Measurements from ENCODE around the gene EIF1AX.

DNA sequence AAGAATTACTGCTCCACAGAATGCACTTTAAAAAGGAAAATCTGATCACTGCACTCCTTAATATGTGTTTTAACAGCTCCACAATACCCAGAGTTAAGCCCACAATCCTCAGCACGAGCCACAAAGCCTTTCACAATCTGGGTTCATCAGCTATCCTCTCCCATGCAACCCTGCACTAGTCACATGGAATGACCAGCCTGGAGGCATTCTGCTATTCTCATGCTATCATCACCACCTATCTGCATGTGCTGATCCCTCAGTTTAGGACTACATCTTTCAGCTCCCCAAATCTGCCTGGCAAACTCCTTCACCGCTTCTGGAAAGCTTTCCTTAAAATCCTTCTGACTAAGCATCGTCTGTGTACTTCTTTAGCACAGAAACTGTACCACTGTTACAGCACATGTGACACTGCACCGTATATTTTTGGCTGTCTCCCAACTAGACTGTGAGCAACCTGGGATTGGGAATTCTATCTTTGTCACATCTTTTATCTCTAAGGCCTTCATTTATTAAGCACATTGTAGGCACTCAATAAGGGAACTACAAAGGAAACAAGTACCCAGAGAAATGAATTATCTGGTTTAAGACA, 18.3 kb upstream of the EIF1AX start:
- no peak for TF ChIP-seq CTCF (IDR thresholded peaks at IDR 0.05 in 8 of 11, conservative IDR thresholded peaks at IDR 0.05 in 3 of 11)
- TF ChIP-seq POLR2A (IDR thresholded peaks at IDR 0.05): no peak
- TF ChIP-seq POLR2AphosphoS5 (IDR thresholded peaks at IDR 0.05): no peak
